Medulla oblongata (tissue), 1 donor: Measurements from ENCODE around the gene SLC2A11.

Source experiments
- DNase-seq: peaks from one replicate; pipeline ENCODE4 v3.0.0-alpha.2; 2015; ENCODE audit errors: extremely low spot score

Gene SLC2A11

DNA sequence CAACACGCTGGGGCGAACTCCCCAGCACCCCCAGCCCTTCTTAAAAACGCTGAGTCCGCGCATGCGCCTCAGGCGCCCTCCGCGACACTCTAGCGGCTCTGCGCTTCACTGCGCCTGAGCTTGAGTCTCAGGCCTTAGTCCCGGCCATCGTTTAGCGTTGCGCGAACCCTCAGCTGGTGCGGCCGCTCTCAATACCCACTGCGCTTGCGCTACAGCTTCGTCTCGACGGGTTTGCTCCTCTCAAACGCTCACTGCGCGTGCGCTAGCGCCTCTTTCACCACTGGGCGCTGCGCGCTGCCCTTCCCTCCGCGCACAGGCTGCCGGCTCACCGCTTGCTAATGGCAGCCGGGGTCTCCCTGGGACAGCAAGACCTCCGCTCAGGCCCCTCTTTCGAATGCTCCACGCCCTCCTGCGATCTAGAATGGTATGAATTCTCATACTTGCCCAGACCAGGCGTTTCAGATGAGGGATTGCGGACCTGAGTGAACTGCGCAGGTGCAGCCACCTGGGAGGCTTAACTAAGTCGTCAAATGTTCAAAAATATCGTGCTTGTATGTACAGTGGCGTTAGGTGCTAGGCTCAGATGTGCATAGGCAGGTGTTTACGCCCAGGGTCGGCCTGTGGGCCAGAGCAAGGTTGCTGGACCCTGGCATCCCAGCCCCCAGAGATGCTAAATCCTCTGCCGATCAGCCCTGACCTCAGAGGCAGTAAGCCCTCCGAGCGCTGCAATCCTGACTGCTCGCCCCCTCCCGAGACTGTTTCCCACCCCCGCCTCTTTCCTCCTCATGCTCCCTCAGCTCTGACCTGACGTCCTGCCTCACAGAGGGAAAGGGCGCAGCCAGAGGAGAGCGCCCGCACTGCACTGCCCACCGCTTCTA, at the start of gene SLC2A11:
Gene SLC2A11 (plus strand): TSS at position 270 of the 878 bp plus-strand sequence. CDS start 125 bp downstream, at position 395.
- DNase-seq = peak; percentile 98

DNA sequence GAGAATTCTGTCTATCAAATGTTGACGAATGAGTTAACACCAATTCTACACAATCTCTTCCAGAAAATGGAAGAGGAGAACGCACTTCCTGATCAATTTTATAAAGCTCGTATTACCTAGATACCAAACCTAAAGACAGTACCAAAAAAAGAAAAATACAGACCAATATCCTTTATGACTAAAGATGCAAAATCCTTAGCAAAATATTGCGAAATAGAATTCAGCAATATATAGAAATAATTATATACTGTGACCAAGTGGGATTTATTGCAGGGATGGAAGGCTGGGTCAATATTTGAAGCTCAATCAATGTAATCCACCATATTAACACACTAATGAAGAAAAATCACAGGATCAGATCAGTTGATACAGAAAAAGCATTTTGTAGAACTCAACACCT, 45.3 kb upstream of the SLC2A11 start:
- DNase-seq = no peak

DNA sequence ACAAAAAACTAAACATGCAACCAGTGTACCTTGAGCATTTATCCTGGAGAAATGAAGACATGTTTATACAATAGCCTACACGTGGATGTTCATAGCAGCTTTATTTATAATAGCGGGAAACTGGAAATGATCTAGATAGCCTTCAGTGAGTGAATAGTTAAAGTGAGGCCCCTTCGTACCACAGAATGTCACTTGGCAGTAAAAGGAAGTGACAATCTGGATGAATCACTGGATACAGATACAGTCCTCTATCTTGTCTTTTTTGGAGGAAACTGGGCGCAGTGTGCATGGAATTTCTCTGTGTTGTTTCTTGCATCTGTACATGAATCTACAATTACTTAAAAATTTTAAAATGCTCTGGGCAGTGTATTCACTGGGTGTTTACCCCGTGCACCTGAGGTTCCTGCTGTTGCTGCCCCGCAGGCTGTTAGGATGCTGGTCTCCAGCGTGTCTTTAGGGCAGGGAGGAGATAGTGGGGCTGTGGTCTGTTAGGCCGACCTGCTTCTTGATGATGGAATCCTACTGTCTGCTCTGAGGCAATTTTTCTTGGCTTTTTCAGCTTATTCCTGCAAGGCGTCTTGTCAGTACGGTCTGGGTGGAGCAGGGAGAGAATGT, 42.0 kb upstream of the SLC2A11 start:
- DNase-seq = no peak

DNA sequence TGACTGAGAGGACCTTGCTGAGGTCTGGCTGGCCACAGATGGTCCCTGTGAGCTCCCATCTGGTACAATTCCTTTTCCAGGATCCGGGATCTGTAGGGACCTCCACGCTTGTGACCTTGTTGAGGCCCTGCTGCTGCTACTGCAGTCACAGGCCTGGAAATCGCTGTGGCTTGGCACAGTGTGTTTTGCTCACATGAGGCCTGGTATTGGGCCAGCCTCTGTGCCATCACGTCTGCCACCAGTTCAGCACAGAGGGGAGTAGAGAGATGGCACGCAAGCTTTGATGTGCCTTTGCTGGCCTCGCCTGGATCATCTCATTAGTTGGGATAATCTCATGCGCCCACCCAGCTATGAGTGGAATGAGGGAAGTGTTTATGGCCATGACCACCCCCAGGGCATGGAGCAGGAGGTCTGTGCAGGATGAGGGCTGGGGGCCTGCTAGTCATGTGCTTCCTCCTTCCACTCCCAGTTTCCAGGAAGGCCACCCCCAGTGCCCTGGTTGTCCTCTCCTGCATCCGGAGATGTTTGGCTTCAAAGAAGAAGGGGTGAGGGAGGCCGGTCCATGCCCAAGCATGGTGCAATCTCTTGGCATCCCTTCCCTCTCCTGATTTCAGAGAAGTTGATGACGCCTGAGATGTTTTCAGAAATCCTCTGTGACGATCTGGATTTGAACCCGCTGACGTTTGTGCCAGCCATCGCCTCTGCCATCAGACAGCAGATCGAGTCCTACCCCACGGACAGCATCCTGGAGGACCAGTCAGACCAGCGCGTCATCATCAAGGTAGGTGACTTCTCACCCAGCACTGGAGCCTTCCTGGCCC, 41.3 kb upstream of the SLC2A11 start:
- peak; percentile 56 for DNase-seq

DNA sequence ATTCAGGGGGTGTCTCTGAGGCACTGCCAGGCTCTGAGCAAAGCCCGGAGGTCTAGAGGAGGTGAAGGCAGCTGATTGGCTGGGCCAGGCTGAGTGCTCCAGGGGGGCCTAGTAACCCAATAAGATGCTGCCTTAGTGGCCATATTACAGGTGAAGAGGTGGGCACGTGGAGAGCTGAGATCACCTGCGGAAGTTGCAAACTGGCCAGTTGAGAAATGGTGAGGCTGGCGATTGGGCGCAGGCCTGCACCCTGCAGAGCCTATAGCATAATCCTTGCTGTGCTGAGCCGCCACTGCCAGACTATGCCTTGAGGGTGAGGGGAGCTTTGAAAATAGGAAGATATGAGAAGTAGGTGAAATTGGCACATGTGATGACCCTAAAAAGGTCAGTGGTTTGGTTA, 40.5 kb upstream of the SLC2A11 start:
- DNase-seq = no peak

- no peak for DNase-seq
Observed at GRCh38 chr22:23818541-23818940, 39.1 kb upstream of the SLC2A11 start.

DNA sequence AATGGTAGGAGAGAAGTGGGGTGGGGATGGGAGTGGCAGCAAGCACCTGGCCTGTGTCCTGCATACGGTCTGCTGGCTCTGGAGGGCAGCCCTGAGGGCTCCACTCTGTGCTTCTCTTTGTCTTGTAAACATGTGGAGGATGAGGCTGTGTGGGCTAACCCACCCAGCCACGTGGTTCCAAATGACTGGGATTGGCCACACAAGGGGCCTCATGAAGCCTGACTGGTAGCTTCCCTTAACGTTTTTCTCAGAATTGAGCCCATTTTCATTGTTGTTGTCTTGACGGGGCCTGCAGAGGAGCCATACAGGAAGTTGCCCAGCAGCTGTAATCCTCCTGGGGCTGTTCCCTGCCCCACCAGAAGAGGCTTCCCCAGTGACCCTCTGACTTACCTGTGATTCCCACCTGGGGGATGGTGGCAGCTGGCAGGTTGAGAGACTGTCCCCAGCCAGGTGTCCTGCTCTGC, 36.9 kb upstream of the SLC2A11 start:
- no peak for DNase-seq

DNA sequence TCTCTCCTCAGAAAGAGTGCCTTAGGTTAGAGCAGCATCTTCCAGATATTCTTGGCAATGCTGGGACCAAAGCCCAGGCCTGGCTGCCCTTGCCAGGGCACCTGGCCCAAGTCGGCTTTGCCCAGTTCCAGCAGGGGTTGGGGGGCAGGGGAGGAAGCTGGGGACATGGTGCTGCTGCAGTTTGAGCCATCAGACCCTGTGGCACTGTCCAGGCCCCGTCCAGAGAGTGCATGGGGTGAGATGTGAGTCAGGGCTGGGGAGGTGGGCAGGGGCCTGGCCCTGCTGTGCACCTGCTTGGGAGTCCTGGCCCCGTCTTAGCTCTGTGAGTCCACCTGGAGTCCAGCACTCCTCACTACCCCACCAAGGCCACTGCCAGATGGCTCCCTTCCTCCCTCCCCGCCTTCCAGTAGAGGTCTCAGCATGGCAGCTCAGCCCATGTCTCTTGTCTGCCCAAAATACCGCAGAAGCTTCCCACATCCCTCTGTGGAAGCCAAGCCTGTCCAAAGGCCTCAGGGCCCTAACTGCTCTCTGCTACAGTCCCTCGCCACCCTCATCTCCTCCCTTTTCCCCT, 35.5 kb upstream of the SLC2A11 start:
- DNase-seq = peak; percentile 66

DNA sequence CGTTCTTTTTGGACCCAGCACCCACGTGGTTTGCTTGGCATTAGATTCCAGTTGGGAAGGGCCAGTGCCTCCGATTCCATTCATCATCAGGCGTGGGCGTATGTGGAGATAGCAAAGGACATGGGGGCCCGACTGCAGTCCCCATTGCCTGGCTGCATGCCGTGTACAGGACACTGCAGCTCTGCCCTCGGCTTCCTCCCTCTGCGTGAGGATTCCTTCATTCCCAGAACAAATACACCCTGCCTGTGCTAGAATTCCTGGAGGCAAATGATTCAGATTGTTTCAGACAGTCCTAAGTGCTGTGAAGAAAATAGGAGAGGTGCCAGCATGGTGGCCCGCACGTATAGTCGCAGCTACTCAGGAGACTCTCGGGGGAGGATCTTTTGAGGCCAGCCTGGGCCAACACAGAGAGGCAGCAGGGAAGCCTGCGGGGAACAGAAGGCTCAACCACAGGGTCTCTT, 34.3 kb upstream of the SLC2A11 start:
- no peak for DNase-seq

DNA sequence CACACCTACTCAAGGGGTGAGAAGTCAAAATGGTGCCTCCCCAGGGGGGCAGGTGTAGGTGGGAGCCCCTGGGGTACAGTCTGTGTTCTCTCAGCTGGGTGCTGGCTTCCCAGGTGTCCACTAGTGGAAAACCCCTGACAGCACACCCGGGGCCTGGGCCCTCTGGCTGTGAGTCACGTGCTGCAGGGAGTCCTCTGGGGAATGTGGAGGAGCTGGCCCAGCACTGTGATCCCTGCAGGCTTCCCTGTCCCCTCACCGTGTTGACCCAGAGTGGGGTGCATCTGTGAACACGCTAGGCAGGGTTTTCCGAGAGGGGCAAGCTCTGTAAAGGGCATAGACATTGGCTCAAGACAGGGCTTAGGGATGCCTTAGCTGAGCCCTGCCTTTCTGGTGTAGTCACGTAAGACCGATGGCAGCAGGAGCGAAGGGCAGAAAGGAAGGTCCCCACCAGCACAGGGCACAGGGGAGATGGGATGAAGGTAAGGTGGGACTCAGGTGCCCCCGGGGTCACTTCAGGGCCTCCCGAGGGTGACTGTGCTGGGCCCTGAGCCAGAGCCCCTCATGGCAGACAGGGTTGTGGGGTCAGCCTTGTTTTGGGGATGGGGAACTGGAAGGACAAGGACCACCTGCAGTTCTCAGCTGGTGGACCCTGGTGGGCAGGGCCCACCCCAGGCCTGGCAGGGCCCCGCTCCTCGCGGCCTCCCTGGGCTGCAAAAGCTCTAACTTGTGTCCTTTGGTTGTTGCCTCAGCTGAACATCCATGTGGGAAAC, 33.0 kb upstream of the SLC2A11 start:
- no peak for DNase-seq

- no peak for DNase-seq
Observed at GRCh38 chr22:23825246-23825905, 32.3 kb upstream of the SLC2A11 start.

GRCh38 chr22:23826510-23827350, 30.9 kb upstream of the SLC2A11 start:
- DNase-seq = no peak

GRCh38 chr22:23827351-23827995, 30.2 kb upstream of the SLC2A11 start:
- no peak for DNase-seq

DNA sequence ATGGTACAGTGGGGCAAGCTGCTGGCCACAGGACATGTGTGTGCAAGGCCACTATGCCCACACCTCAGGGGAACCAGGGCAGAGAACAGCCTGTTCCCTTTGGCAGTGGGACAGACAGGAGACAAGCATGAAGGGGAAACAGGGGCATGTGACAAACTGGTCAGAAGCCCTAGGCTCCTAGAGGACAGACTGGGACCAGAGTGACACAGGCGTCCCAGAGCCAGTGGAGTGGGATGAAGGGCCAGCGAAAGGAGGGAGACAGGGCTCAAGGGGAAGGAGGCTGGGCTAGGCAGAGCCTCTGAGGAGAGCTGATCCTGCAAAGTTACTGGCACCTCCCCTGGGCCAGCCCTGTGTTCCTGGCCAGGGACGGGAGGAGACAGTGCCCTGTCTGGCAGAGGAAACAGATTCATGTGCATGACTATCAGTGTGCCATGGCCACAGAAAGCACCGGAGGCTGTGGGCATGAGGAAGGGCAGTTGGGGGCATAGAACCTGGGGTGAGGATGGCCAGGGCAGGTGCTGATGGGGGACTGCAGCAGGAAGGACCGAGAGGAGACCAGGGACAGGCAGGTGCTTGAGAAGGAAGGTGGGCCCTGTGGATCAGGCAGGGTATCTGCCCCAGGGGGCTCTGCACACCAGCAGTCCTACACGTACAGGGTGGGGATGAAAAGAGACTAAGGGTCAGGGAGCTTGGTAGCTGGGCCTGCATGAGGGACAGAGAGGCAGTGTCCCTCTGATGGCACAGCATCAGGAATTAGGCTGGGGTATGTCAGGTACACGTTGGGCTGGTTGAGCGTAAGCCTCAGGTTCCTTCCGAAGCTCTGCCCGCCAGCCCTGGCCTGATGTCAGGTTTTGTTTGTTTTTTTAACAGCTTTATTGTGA, 28.6 kb upstream of the SLC2A11 start:
- DNase-seq = peak; percentile 68

DNA sequence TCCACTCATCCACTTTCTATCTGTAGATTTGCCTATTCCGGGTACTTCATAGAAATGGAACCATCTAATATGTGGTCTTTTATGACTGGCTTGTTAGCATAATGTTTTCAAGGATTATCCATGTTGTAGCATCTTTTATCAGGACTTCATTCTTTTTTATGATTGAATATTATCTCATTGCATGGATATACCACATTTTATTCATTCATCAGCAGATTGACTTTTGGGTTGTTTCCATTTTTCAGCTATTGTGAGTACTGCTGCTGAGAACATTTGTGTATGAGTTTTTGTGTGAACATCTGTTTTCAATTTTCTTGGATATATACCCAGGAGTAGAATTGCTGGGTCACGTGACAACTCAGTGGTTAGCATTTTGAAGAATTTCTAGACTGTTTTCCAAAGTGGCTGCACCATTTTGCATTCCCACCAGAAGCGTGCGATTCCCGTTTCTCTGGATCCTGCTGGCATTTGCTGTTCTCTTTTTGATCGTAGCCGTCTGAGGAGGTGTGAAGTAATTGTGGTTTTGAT, 27.8 kb upstream of the SLC2A11 start:
- DNase-seq = no peak

DNA sequence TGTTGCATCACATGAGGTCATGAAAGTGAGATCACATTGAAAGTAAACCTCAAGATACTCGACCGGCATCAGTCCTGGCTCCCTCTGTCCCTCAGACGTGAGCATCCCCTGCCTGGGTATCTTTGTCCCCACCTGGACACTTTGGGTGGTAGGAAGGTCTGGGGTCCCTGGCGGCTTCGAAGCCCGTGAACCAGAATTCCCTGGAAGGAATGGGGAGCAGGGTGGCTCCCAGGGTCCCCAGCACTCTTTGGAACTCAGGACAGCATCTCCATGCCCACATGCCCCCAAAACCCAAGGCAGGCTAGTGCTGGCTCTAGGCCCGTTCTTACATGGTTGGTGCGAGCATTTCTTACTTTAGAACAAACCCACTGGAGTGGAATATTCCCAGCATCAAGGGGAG, 26.4 kb upstream of the SLC2A11 start:
- no peak for DNase-seq

GRCh38 chr22:23831781-23832180, 25.9 kb upstream of the SLC2A11 start:
- no peak for DNase-seq
